ENCODE measurements around the gene TSNAX.
"Not testable (repeated sequence)": the region's sequence is repeated elsewhere in the genome, so short reads cannot be mapped to it uniquely, and the experiment has no call there.

TSNAX gene

GRCh38 chr1:231590453-231591198 is 62.2 kb downstream of the TSNAX start:
- peak; percentile 69 for TF ChIP-seq CTCF (IDR thresholded peaks at IDR 0.05; ENCODE audit: borderline replicate concordance, insufficient read depth, low read depth, low read length)
- H3K4me3 ChIP-seq (ENCODE audit: low read depth, low read length): no peak overlapping the region

GRCh38 chr1:231591466-231591865 is 63.0 kb downstream of the TSNAX start:
- no peak for TF ChIP-seq CTCF (IDR thresholded peaks at IDR 0.05; ENCODE audit: borderline replicate concordance, insufficient read depth, low read depth, low read length)
- H3K4me3 ChIP-seq (ENCODE audit: low read depth, low read length): no peak overlapping the region

GRCh38 chr1:231592809-231593208 is 64.3 kb downstream of the TSNAX start:
- TF ChIP-seq CTCF (IDR thresholded peaks at IDR 0.05; ENCODE audit: borderline replicate concordance, insufficient read depth, low read depth, low read length): no peak

GRCh38 chr1:231593264-231593663 is 64.8 kb downstream of the TSNAX start:
- H3K4me3 ChIP-seq (ENCODE audit: low read depth, low read length): not testable (repeated sequence)

More at GRCh38 chr1:231592809-231593208, 64.3 kb downstream of the TSNAX start:
- H3K4me3 ChIP-seq (ENCODE audit: low read depth, low read length): no peak overlapping the region

- no peak overlapping the region for H3K4me3 ChIP-seq (ENCODE audit: low read depth, low read length)
- no peak for TF ChIP-seq CTCF (IDR thresholded peaks at IDR 0.05; ENCODE audit: borderline replicate concordance, insufficient read depth, low read depth, low read length)
Measured at GRCh38 chr1:231594123-231594522, 65.7 kb downstream of the TSNAX start.

- no peak overlapping the region for H3K4me3 ChIP-seq (ENCODE audit: low read depth, low read length)
- no peak for TF ChIP-seq CTCF (IDR thresholded peaks at IDR 0.05; ENCODE audit: borderline replicate concordance, insufficient read depth, low read depth, low read length)
Measured at GRCh38 chr1:231594749-231595148, 66.3 kb downstream of the TSNAX start.

- no peak for TF ChIP-seq CTCF (IDR thresholded peaks at IDR 0.05; ENCODE audit: borderline replicate concordance, insufficient read depth, low read depth, low read length)
- H3K4me3 ChIP-seq (ENCODE audit: low read depth, low read length): no peak overlapping the region
Measured at GRCh38 chr1:231596337-231596791, 67.9 kb downstream of the TSNAX start.
